ENCODE results near the gene UBR3. TPM values are rescaled to one million over a fixed set of nuclear protein-coding genes. Genes with fewer than 3 reads are reported as not detected.

Gene UBR3
- total and polyA plus RNA-seq, 2 of the 4 experiments (the other 2 are of a cell fraction): 10.0 to 33.9 TPM

GRCh38 chr2:170005702-170006101 is 178.4 kb downstream of the UBR3 start:
- Histone ChIP-seq H2AFZ (replicated peaks; ENCODE audit: low read length, poor library complexity) (no peak overlapping the region), H3K27ac (ENCODE audit: insufficient read depth, low read length) (no peak overlapping the region), H3K56ac (ENCODE audit: extremely low read depth, insufficient read depth, low read length) (no peak overlapping the region), H3K4me1 (ENCODE audit: control insufficient read depth, insufficient read depth, low read length) (no peaks in the 10 kb centered on the region), H3K9me1 (ENCODE audit: insufficient read depth, low read length) (no peaks in the 10 kb centered on the region), H4K91ac (ENCODE audit: insufficient read depth, low read depth, low read length) (no peak overlapping the region), H3K9ac (ENCODE audit: low read depth, low read length) (no peak overlapping the region), H3K4me2 (ENCODE audit: low read depth, low read length) (no peak overlapping the region), H2BK15ac (ENCODE audit: low read depth, low read length) (no peak overlapping the region), H3K79me1 (ENCODE audit: low read depth in 1 of 2, low read length in 2 of 2) (no peaks in the 10 kb centered on the region; a peak in 1 of 4 replicates), H2BK120ac (ENCODE audit: low read depth, low read length) (no peak overlapping the region), H4K8ac (ENCODE audit: low read depth in 2 of 2, low read length in 2 of 2) (no peak overlapping the region), H2AK5ac (ENCODE audit: low read depth, low read length) (no peak overlapping the region), H3K4me3 (ENCODE audit: insufficient read depth, low read depth, low read length) (no peak overlapping the region), H3K4ac (ENCODE audit: low read depth, low read length) (no peak overlapping the region), H2BK20ac (ENCODE audit: low read depth, low read length) (no peak overlapping the region), H3K14ac (replicated peaks; ENCODE audit: low read depth, low read length) (no peak overlapping the region), H4K5ac (ENCODE audit: low read depth, low read length) (no peak overlapping the region), H3K9me3 (ENCODE audit: control insufficient read depth, insufficient read depth, low read length) (no peaks in the 10 kb centered on the region), H2AK9ac (replicated peaks; ENCODE audit: low read depth, low read length, poor library complexity) (no peak overlapping the region), H3K23ac (ENCODE audit: low read depth, low read length) (no peak overlapping the region), H3K18ac (ENCODE audit: low read depth, low read length) (no peak overlapping the region), H3K27me3 (ENCODE audit: control insufficient read depth, insufficient read depth, low read length) (no peaks in the 10 kb centered on the region), H4K20me1 (ENCODE audit: insufficient read depth, low read length) (no peaks in the 10 kb centered on the region), H2BK5ac (ENCODE audit: low read depth, low read length, poor library complexity, severe bottlenecking) (no peak overlapping the region), H3K36me3 (ENCODE audit: control insufficient read depth, insufficient read depth, low read length) (peaks cover 9% of the 10 kb centered on the region)
- intact Hi-C loops (cut with micrococcal nuclease): no loop called here
- dilution Hi-C loops (cut with HindIII; ENCODE audit: low sequenced_read_pairs, unreplicated experiment): no loop called here
- in situ Hi-C loops (cut with MboI; ENCODE audit: low sequenced_read_pairs): no loop called here
- no TSS peak for BruUV-seq (replicated peaks)
- ChIA-PET POLR2A (ENCODE audit: unreplicated experiment) (no interaction called here), CTCF (no interaction called here)
- TF ChIP-seq MAZ (IDR thresholded peaks at IDR 0.05; ENCODE audit: borderline replicate concordance, low read depth, low read length) (no peak), CHD1 (IDR thresholded peaks at IDR 0.05; ENCODE audit: low read depth, low read length) (no peak), BHLHE40 (IDR thresholded peaks at IDR 0.05; ENCODE audit: low read depth, low read length) (no peak), ELK1 (IDR thresholded peaks at IDR 0.05; ENCODE audit: borderline replicate concordance, low read depth, low read length) (no peak), RFX5 (IDR thresholded peaks at IDR 0.05; ENCODE audit: low read depth, low read length) (no peak), MXI1 (IDR thresholded peaks at IDR 0.05; ENCODE audit: borderline replicate concordance, low read depth, low read length) (no peak), NFE2L2 (IDR thresholded peaks at IDR 0.05; ENCODE audit: low read depth, low read length) (no peak), RAD21 (IDR thresholded peaks at IDR 0.05; ENCODE audit: low read length) (no peak), USF2 (IDR thresholded peaks at IDR 0.05; ENCODE audit: low read depth, low read length) (no peak), CEBPB (IDR thresholded peaks at IDR 0.05; ENCODE audit: low read depth, low read length) (no peak), SMC3 (IDR thresholded peaks at IDR 0.05; ENCODE audit: low read depth, low read length) (no peak)
- DNase-seq (no peak), ATAC-seq (ENCODE audit: low read depth) (no peak)
- WGBS, 2 experiments (ENCODE audit: extremely low coverage in 2 of 2, insufficient read length in 1 of 2): 100% methylated on average over 1 of the region's 1 CpG; no CpG with 5 or more reads in 1 of the 2 experiments
